ENCODE results near the gene CACNA2D3.

CACNA2D3 gene

DNA sequence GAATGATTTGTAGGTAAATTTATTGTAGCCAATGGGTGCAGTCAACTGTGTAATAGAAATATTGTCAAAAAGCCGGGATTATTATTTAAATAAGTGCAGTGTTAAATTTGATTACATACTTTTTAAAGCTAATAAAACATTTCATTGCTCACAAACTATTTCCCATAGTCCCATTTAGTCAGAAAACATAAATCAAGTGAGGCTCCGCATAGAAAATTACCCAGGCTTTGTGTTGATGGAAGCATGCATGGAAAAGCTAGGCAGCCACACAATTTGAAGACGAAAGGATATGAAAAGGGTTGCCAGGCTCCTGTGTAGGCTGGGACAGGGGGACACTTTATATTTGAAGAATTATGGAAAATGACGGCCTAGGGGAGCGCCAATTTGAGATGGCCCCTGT, 723.2 kb downstream of the CACNA2D3 start:
- TF ChIP-seq, protein P1, sequence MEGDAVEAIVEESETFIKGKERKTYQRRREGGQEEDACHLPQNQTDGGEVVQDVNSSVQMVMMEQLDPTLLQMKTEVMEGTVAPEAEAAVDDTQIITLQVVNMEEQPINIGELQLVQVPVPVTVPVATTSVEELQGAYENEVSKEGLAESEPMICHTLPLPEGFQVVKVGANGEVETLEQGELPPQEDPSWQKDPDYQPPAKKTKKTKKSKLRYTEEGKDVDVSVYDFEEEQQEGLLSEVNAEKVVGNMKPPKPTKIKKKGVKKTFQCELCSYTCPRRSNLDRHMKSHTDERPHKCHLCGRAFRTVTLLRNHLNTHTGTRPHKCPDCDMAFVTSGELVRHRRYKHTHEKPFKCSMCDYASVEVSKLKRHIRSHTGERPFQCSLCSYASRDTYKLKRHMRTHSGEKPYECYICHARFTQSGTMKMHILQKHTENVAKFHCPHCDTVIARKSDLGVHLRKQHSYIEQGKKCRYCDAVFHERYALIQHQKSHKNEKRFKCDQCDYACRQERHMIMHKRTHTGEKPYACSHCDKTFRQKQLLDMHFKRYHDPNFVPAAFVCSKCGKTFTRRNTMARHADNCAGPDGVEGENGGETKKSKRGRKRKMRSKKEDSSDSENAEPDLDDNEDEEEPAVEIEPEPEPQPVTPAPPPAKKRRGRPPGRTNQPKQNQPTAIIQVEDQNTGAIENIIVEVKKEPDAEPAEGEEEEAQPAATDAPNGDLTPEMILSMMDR (IDR thresholded peaks at IDR 0.05; ENCODE audit: insufficient read depth, missing control alignments), result no peak
- DNase-seq (ENCODE audit: insufficient read length, low spot score) (no peak), FAIRE-seq (no peak)

DNA sequence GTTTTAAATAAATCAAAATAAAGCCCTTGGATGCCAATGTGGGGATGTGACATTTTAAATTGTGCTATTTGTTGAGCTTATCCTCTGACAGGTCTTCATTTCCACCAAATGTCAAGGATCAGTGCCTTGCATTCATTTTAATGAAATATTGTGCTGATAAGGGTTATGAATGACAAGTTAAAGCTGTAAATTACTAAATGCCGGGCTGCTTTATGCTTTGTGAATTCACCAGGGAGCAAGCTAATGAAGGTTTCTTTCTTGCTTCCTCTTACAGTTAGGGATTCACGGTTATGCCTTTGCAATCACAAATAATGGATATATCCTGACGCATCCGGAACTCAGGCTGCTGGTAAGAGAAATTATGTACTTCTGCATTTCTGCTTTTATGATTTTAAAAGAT, 723.8 kb downstream of the CACNA2D3 start:
- TF ChIP-seq, protein P1 (IDR thresholded peaks at IDR 0.05; ENCODE audit: insufficient read depth, missing control alignments), result no peak
- FAIRE-seq, result no peak
- no peak for DNase-seq (ENCODE audit: insufficient read length, low spot score)

DNA sequence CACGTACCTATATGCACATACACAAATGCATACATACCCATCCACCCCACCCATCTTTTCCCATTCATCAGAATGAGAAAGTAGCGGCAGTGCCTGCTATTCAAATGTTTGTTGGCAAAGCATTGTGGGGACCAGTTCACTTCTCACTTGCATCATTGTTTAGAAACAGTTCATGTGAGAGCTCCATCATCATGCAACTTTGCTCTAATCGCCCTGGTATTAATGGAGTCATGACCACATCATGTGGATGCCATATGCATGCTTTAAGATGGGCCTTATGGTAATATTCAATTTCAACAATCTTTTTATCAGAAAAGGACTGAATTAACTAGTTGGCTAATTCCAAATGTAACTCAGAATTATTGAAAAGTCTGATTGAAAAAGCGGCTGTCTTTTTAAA, 725.0 kb downstream of the CACNA2D3 start:
- DNase-seq (ENCODE audit: insufficient read length, low spot score) (no peak), FAIRE-seq (no peak)
- TF ChIP-seq, protein P1 (IDR thresholded peaks at IDR 0.05; ENCODE audit: insufficient read depth, missing control alignments), result no peak

DNA sequence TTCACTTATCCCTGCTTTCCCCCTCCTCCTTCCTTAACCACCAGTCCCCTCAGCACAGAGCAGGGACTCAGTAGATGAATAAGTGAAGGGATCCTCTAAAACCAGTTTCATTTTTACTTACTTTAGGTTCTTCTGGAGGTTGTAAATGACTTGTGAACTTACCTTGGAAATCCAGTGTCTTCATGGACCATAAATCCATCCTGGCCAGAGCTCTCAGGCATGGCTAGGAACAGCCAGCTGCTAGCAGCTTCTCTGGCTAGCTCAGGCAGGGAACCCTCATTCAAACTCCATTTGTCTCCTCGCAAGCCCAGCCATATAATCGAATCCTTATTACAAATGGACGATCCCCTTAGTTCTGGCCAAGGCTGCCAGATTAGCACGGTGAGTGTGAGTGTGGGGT, 727.0 kb downstream of the CACNA2D3 start:
- DNase-seq (ENCODE audit: insufficient read length, low spot score), result no peak
- TF ChIP-seq, protein P1 (IDR thresholded peaks at IDR 0.05; ENCODE audit: insufficient read depth, missing control alignments), result no peak
- FAIRE-seq, result no peak

DNA sequence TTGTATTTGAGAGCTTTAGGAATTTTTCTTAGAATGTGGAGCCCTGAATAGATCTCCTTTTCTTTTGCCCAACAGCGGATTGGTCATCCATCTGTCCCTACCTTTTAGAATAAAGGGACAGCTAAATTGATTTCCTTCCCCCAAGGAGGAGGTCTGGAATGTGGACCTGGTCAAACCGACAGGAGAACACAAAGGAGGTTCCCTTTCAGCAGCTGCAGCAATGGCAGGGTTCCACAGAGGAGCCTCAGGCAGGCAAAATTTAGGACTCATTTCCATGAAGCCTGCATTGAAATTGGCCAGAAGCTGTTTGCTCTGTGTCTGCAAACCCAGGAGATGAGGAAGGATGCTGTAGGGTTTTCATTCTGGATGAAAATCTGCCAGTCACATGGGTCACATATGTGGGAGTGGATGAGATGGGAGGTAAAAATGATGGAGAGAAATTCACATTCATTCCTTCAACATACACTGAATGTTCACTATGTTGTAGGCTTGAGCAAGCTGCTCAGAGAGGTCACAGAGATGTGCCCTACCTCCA, 728.2 kb downstream of the CACNA2D3 start:
- TF ChIP-seq, protein P1 (IDR thresholded peaks at IDR 0.05; ENCODE audit: insufficient read depth, missing control alignments), result no peak
- no peak for FAIRE-seq

DNA sequence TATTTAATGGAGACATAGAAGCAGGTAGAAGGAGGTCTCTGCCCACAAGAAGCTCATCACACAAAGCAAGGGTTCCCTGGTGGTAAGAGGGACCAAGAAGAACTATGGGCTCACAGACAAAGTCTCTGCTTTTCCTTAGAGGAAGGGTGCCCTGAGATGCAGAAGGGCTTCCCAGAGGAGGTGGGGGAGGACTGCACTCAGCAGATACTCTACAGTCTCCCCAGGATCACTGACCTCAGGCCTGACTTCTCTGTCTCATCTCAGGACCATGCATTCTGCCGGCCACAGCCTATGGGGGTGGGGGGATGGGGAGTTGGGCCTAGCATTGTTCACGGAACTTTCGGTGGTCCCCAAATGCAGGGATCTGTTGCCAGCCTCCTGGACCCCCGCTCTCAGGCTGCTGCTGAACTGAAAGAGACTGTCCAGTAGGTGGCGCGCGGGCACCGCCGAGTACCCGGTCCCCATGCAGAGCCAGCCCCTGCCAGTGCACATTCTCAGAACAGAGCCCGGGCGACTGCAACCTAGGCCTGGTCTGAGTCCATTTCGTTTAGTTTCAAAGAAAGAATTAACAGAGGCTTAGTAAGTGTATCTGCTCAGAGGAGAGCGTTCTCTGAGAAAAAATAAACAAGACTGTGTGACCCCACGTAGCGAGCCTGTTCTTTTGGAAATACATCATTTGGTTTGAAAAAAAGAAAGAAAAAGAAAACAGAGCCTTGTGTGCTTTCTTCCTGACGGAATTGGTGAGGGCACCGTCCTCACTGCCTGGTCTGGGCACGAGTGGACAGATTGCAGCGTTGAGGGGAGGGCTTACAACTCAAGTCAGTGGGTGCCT, 731.4 kb downstream of the CACNA2D3 start:
- peak; percentile 61 for DNase-seq (ENCODE audit: insufficient read length, low spot score)
- TF ChIP-seq, protein P1 (IDR thresholded peaks at IDR 0.05; ENCODE audit: insufficient read depth, missing control alignments), result peak; percentile 74
- FAIRE-seq, result no peak

More for the DNA sequence above, 728.2 kb downstream of the CACNA2D3 start:
- DNase-seq (ENCODE audit: insufficient read length, low spot score), result no peak

DNA sequence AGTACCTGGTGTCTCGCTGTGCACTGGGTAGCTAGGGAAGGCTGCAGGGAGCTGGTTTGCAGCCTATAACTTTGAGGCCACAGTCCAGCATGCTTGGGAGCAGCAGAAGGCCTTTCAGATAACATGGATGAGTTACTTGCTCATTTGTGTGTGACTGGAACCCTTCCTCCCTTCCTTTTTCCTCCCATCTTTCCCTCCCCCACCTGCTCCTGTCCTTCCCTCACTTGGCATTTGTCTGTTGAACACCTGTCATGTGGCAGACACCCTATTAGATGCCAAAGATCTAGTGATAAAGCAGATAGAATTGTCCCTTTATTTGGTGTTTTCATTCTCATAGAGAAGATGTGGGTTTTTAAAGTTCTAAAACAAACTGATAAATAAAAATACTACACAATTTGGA, 733.9 kb downstream of the CACNA2D3 start:
- DNase-seq (ENCODE audit: insufficient read length, low spot score) (no peak), FAIRE-seq (no peak)
- TF ChIP-seq, protein P1 (IDR thresholded peaks at IDR 0.05; ENCODE audit: insufficient read depth, missing control alignments), result no peak

Data from D721Med (cell line).